HG03571 (cell line): ENCODE data around the gene ACYP1.

Experiments used
- ATAC-seq: cut with Tn5 transposase; IDR thresholded peaks from one replicate; pipeline ENCODE4 v1.9.1; 2021; ENCODE audit not compliant: unreplicated experiment

Gene ACYP1

GRCh38 chr14:75041613-75042012 lies 22.2 kb downstream of the ACYP1 start:
- ATAC-seq: no peak

GRCh38 chr14:75040959-75041358 lies 22.9 kb downstream of the ACYP1 start:
- ATAC-seq: no peak

- no peak for ATAC-seq
These were observed 23.3 kb downstream of the ACYP1 start for GRCh38 chr14:75040507-75040906.

GRCh38 chr14:75032939-75033338 lies 30.9 kb downstream of the ACYP1 start:
- ATAC-seq: no peak

DNA sequence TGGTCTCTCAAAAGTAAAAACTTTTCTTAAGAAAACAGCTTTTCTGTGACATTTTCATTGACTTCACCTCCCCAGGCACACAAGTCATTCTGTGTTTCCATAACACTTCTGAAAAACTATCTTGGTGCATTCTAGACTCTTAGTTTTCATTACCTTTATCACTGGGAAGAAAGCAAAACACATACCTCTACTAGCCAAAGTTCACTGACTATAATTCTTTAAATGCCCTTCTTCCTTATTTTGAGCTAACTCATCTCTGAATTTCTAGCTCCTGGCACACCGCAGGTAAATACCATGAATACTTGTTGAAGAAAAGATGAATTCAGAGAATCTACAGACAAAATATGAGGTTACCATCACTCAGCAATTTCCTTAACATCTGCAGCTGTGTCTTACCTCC lies 33.7 kb downstream of the ACYP1 start:
- ATAC-seq: no peak

DNA sequence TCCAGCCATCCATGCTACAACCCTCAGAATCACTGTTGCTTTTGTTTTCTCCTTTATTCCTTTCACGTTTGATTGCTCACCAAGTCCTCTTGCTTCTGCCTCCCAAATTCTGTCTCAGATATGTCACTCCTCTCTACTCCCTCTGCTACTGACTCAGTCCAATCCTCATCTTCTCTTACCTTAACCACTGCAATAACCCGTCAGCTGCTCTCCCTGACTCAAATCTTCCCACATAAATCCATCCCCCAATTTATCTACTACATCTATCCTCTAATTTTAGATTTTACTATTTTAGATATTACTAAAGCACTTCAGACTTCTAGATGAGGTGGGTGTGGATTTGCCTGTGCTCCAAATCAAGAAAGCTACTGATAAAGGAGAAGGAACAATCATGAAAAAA lies 37.9 kb downstream of the ACYP1 start:
- ATAC-seq: no peak

GRCh38 chr14:75025082-75025481 lies 38.7 kb downstream of the ACYP1 start:
- no peak for ATAC-seq

DNA sequence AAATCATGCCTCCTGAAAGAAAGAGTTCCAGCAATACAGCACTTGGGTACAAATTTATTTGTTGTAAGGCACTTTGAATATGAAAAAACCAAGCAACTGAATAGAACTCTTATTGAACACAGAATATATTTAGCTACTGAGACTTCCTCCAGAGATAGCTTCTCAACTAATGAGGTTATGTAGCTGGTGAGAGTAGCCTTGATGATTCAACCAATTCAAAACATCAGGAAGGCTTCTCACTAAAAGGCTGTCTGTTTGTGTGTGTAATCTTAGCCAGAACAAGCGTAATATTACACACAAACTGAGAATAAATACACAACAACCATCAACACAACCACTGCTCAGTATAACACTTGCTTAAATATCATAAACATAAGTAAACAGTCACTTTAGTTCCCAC lies 40.7 kb downstream of the ACYP1 start:
- no peak for ATAC-seq

DNA sequence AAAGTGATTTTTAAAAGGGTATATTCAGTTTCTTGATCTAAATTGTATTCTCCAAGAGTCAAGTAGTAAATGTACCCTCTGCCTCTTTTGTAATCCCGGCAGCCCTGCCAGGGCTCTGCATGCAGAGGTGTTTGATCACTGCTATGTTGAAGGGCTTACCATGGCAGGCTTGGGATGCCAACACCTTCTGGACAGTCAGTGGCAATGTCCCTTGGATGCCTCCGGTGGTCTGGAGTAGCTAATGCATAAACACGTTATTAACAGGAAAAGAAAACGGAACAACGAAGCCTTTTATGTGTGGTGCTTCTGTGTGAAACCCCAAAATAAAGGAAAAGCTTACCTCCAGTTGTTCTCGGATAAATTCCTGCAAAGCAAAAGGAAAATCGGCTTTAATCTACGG lies 41.2 kb downstream of the ACYP1 start:
- ATAC-seq: no peak

DNA sequence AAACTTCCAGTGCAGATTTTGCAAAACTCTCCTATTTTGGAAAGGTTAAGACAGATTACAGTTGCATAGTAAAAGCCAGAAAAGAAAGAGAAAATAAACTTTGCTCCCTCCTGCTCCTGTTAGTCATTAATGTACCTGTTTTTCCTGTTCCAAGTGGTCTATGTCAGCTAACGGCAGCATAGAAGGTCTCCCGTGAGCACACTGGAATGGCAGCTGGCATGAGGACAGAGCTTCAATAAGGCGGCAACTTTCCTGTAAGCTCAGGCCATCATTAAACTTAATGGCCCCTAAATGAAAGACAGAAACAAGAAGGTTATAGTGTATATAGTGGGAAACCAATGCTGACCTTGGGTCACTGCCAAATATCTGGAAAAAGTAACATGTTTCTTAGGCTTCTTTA lies 45.1 kb downstream of the ACYP1 start:
- ATAC-seq: no peak

DNA sequence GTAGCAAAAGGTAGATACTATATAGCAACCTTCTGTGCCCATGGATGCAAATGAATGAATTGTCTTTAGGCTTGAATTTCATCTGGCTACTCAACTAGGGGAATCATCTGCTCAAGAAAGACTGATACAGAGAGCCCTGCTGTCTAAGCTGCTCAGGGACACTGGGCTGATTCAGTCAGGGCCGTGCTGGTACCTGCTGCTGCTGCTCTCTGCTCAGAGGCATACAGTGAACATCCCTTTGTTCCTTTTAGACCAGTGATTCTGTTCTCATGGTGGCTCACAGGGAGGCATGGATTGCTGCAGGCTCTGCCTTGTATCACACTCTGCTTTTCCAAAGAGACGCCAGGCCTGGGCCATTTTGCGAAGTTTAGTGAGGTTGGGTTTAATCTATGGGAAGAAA lies 47.0 kb downstream of the ACYP1 start:
- no peak for ATAC-seq

DNA sequence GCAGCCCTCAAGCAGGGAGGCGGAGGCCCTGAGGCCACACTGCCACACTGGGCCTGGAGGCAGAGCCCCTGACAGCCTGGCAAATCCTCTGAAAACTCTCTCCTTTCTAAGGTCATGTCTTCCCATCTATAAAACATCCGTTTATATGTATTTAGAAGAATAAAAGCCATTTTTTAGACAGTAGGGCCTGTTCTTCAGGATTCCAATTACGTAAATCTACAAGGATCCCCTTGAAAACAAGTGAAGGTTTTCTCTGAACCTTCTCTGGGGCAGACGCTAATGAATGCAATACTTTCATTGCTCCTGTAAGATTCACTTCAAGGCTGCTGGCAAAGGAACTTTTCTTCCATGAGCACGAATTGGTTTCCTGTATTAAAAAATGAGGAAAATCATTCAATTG lies 48.3 kb downstream of the ACYP1 start:
- no peak for ATAC-seq

DNA sequence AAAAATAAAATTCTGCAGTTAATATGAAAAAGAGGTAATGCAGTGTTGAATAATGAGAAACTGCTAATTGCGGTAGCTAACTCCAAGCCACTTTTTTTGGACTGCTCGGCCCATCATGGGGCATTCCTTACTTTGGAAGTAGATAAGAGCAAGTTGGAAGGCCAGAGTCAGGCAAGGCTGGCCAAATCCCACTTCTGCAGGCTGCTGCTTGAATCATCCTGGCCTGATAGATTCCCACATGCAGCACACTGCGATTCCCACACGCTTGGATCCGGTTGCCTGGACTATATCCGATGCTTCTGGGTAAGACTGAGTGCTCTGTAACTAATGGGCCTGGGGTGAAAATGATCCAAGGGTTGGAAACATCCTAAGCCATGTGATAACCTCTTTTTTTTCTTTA lies 50.5 kb downstream of the ACYP1 start:
- no peak for ATAC-seq

DNA sequence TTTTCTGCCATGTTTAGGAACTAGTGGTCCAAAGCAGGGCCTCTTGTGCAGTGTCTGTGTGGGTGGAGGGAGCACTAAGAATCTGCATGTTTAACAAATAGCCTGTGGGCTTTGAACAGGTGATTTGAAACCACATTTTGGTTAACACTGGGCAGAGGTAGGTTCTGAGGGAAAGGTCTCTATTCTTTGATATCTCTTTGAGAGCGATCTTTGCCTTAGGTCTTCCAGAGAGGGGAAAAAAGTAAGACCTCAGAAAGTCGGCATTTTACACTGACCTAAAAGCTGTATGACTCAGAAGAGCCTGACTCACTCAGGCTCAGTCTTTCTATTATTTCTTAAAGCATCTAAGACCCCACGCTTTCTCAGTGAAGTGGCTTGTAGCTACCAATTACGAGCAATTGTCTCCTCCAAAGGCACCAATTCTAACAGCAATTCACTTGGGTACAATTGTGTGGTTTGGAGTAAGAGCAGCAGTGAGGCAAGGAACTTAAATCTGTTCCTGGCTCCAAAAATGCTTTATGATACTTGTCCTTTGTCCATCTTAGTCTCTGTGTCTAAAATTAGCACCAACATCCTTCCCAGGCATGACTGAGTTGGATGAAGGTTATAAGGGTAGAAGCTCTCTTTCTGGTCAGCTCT lies 52.3 kb downstream of the ACYP1 start:
- no peak for ATAC-seq

GRCh38 chr14:75010472-75011093 lies 53.2 kb downstream of the ACYP1 start:
- ATAC-seq: no peak

GRCh38 chr14:75009176-75009575 lies 54.6 kb downstream of the ACYP1 start:
- ATAC-seq: no peak

- ATAC-seq: no peak
These were observed 58.5 kb downstream of the ACYP1 start for GRCh38 chr14:75005357-75005756.

DNA sequence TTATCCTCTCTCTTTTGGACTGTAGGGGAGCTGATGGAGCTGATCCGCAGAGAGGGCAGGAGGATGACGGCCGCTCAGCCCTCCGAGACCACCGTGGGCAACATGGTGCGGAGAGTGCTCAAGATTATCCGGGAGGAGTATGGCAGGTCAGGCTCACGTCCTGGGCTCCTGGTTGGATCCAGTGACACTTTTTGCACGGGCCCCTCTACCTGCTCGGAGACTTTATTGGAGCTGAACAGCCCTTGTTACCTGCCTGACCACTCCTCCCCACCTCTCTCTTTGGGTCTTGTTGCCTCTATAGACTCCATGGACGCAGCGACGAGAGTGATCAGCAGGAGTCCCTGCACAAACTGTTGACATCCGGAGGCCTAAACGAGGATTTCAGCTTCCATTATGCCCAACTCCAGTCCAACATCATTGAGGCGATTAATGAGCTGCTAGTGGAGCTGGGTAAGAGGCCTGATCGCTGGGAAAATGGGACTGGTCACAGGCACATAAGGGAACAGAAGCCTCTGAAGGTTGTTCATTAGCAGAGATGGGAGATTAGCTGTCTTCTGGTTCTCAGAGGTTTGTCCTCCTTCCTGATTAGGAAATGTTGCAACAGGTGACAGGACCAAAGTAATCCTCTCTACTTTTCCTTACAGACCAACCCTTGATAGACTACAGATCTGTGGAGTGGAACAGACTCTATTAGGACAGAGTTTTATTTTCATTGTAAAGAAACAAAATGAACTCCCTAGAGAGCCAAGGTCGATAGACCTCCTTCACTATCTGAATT lies 60.4 kb downstream of the ACYP1 start:
- ATAC-seq: no peak
